Gastrocnemius medialis (tissue), 4 donors: ENCODE results near the gene PPP3CA.

Experiments used
- POLR2A ChIP-seq, 2 donors: fragments of 450-650 bp; IDR thresholded peaks; one replicate each; pipeline ENCODE4 v1.6.1; 2017; ENCODE audit warnings: antibody characterized with exemption in 2 of 2, mild to moderate bottlenecking in 2 of 2, moderate library complexity in 2 of 2
- TF ChIP-seq, protein P1 (sequence below), 5 experiments: fragments of 450-650 bp in 3 of 5; fragments of 200-600 bp in 2 of 5; sonication (generic) in 2 of 5; IDR thresholded peaks in 4 of 5; conservative IDR thresholded peaks in 1 of 5; 1 replicate in 4 of 5; 2 replicates in 1 of 5; pipeline ENCODE4 v1.5.1; 2016 to 2019; ENCODE audit warnings: antibody characterized with exemption in 5 of 5, mild to moderate bottlenecking in 3 of 5, moderate library complexity in 3 of 5

- TF ChIP-seq, protein P1, sequence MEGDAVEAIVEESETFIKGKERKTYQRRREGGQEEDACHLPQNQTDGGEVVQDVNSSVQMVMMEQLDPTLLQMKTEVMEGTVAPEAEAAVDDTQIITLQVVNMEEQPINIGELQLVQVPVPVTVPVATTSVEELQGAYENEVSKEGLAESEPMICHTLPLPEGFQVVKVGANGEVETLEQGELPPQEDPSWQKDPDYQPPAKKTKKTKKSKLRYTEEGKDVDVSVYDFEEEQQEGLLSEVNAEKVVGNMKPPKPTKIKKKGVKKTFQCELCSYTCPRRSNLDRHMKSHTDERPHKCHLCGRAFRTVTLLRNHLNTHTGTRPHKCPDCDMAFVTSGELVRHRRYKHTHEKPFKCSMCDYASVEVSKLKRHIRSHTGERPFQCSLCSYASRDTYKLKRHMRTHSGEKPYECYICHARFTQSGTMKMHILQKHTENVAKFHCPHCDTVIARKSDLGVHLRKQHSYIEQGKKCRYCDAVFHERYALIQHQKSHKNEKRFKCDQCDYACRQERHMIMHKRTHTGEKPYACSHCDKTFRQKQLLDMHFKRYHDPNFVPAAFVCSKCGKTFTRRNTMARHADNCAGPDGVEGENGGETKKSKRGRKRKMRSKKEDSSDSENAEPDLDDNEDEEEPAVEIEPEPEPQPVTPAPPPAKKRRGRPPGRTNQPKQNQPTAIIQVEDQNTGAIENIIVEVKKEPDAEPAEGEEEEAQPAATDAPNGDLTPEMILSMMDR (IDR thresholded peaks at IDR 0.05 in 4 of 5, conservative IDR thresholded peaks at IDR 0.05 in 1 of 5) = no peak
- no peak for TF ChIP-seq POLR2A (IDR thresholded peaks at IDR 0.05)
Measured at GRCh38 chr4:101370663-101371210, 23.4 kb upstream of the PPP3CA start.
